Caco-2 (cell line): ENCODE results near the gene CNPY4. TPM values are rescaled to one million over a fixed set of nuclear protein-coding genes. Genes with fewer than 3 reads are reported as not detected.

Experiments
- BruUV-seq: library from RNA; stranded (reverse); fragments of 400-500 nt; replicated peaks from 2 replicates; lab custom pipeline; 2021; lab: Mats Ljungman, UMichigan
- CTCF ChIA-PET: fragments of 300-600 bp; sonication (Branson Sonifier 250); formaldehyde crosslinking; loops from one replicate; lab custom pipeline; 2022; ENCODE audit warnings: antibody characterized with exemption; lab: Charles Lee
- POLR2A ChIA-PET: fragments of 300-600 bp; sonication (Branson Sonifier 250); formaldehyde crosslinking; loops from one replicate; lab custom pipeline; 2022; ENCODE audit warnings: antibody characterized with exemption; lab: Charles Lee
- DNase-seq, 2 experiments: peaks; one replicate each; pipeline versions ENCODE4 v3.0.0 to v3.0.0-alpha.2; 2020 to 2022
- H3K27me3 ChIP-seq: replicated peaks from 2 replicates; pipeline ENCODE4 v1.6.0; 2011; ENCODE audit warnings: low read length; ENCODE audit not compliant: control insufficient read depth, insufficient read depth
- H3K36me3 ChIP-seq: 2 replicates; pipeline ENCODE4 v1.5.1; 2011; ENCODE audit warnings: low read length; ENCODE audit not compliant: control insufficient read depth, insufficient read depth
- H3K4me1 ChIP-seq: fragments of 250-450 bp; sonication (Bioruptor Pico); 2 replicates; pipeline ENCODE4 v1.5.1; 2020; ENCODE audit warnings: mild to moderate bottlenecking
- H3K4me3 ChIP-seq: 2 replicates; pipeline ENCODE4 v1.5.1; 2011; ENCODE audit warnings: low read depth, mild to moderate bottlenecking, control low read depth, low read length
- H3K9me3 ChIP-seq: fragments of 250-450 bp; sonication (Bioruptor Pico); 2 replicates; pipeline ENCODE4 v1.5.1; 2020; ENCODE audit warnings: mild to moderate bottlenecking, moderate library complexity
- H3K27ac Mint-ChIP-seq: one replicate; pipeline ENCODE4 v1.8.0; 2022; ENCODE audit warnings: mixed read lengths; ENCODE audit not compliant: unreplicated experiment
- H3K27me3 Mint-ChIP-seq: one replicate; pipeline ENCODE4 v1.8.0; 2022; ENCODE audit warnings: mixed read lengths; ENCODE audit not compliant: insufficient read depth, unreplicated experiment
- H3K36me3 Mint-ChIP-seq: one replicate; pipeline ENCODE4 v1.8.0; 2022; ENCODE audit warnings: mild to moderate bottlenecking, mixed read lengths; ENCODE audit not compliant: insufficient read depth, unreplicated experiment
- H3K4me1 Mint-ChIP-seq: one replicate; pipeline ENCODE4 v1.8.0; 2022; ENCODE audit warnings: low read depth, mixed read lengths; ENCODE audit not compliant: unreplicated experiment
- H3K4me3 Mint-ChIP-seq: one replicate; pipeline ENCODE4 v1.8.0; 2022; ENCODE audit warnings: mild to moderate bottlenecking, moderate library complexity, mixed read lengths; ENCODE audit not compliant: unreplicated experiment
- H3K9me3 Mint-ChIP-seq: one replicate; pipeline ENCODE4 v1.8.0; 2022; ENCODE audit warnings: mixed read lengths; ENCODE audit not compliant: unreplicated experiment
- CTCF ChIP-seq, 2 experiments: fragments of 200-600 bp in 1 of 2; IDR thresholded peaks; 1 replicate in 1 of 2; 2 replicates in 1 of 2; pipeline versions ENCODE4 v1.5.1 to v1.8.0; 2011 to 2022; ENCODE audit warnings: antibody characterized with exemption in 1 of 2, control low read depth in 1 of 2, inconsistent platforms in 1 of 2, low read depth in 1 of 2, low read length in 1 of 2, mild to moderate bottlenecking in 1 of 2, moderate library complexity in 1 of 2; ENCODE audit not compliant: insufficient read depth in 1 of 2, severe bottlenecking in 1 of 2, unreplicated experiment in 1 of 2
- intact Hi-C: fragments of 100-400 bp; cut with micrococcal nuclease; formaldehyde crosslinking; loops from one replicate; pipeline ENCODE4 v1.10.0; 2022; ENCODE audit not compliant: unreplicated experiment
- total RNA-seq: library from RNA; stranded (reverse); gene quantifications from 2 replicates; pipeline ENCODE4 v1.2.3, GENCODE V29; 2022

Gene CNPY4
- total RNA-seq, 1 experiment from 2014 or later, result 10.1 TPM

DNA sequence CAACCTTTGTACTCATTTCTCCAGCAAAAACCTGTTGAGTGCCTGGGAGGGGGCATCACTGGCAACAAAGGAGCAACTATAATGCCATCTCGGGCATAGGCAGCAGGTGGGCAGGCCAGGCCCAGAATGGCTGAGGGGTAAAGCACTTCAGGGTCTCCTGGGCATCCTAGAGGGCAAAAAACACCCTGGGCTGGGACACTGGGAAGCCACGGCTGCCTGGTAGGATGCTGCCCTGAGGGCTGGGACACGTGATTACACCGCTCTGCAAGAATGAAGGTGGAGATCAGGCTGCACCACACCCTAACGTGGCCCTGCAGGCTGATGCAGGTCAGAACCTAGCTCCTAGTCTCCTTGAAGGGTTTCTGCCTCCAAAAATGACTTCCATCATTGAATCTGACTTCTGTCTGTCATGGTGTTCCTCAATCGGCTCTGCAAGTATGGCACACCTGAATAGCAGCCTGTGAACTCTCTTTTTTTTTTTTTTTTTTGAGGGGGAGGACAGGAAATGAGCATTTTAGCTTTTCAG, 43.6 kb downstream of the CNPY4 start:
- peaks cover 22% of the 10 kb centered on the region for H3K36me3 Mint-ChIP-seq
- no peaks in the 10 kb centered on the region for H3K9me3 Mint-ChIP-seq
- peaks cover 30% of the 10 kb centered on the region for H3K4me1 Mint-ChIP-seq
- TF ChIP-seq CTCF (IDR thresholded peaks at IDR 0.05; ENCODE audit: insufficient read depth in 1 of 2, low read depth in 1 of 2, low read length in 1 of 2, severe bottlenecking in 1 of 2, unreplicated experiment in 1 of 2), result no peak
- CTCF ChIA-PET, result interaction anchor here (0.7 to 1.1 kb wide), 4 partner anchors 14 to 210 kb away, joined by 3 to 4 read pairs (median 4); partner anchors contain the start of gene GPC2
- H3K4me3 ChIP-seq, result no peak overlapping the region
- peak; percentile 64 to 79 for DNase-seq
- peaks cover 26% of the 10 kb centered on the region for H3K4me1 ChIP-seq
- no TSS peak for BruUV-seq
- H3K27ac Mint-ChIP-seq, result no peak overlapping the region
- no peaks in the 10 kb centered on the region for H3K9me3 ChIP-seq
- H3K27me3 Mint-ChIP-seq, result no peaks in the 10 kb centered on the region
- no peaks in the 10 kb centered on the region for H3K36me3 ChIP-seq
- POLR2A ChIA-PET, result interaction anchor here (0.6 to 1.0 kb wide), 3 partner anchors 10 to 80 kb away, joined by 3 read pairs; partner anchors contain the start of gene LAMTOR4
- H3K27me3 ChIP-seq, result no peaks in the 10 kb centered on the region
- intact Hi-C loops, result no loop called here
- H3K4me3 Mint-ChIP-seq, result no peak overlapping the region

DNA sequence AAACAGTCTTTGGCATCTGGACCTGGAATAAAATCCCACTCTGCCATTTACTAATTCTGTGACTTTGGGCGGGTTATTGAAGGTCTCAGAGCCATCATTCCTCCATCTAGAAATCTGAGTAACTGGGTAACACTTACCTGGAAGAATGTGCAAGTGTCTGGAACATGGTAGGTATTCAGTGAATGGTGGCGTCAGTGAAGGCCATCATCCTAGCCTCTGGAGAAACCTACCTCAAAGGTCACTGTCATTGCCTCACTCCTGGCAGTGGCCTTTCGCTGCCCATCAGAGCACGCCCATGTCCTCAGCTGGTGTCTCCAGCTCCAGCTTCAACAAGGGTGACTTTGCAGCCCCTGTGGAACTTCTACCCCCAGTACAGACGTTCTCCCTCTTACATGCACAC, 44.4 kb downstream of the CNPY4 start:
- CTCF ChIA-PET, result interaction anchor here (0.7 to 1.1 kb wide), 3 partner anchors 13 to 130 kb away, joined by 3 to 4 read pairs (median 3); partner anchors contain the start of gene GPC2
- Mint-ChIP-seq H3K27me3 (no peaks in the 10 kb centered on the region), H3K9me3 (no peaks in the 10 kb centered on the region)

More for the DNA sequence above, 44.4 kb downstream of the CNPY4 start:
- Histone ChIP-seq H3K9me3 (no peaks in the 10 kb centered on the region), H3K4me3 (no peak overlapping the region), H3K27me3 (no peaks in the 10 kb centered on the region), H3K36me3 (no peaks in the 10 kb centered on the region), H3K4me1 (peaks cover 32% of the 10 kb centered on the region)
- POLR2A ChIA-PET, result no interaction called here
- BruUV-seq, result no TSS peak
- Mint-ChIP-seq H3K4me3 (no peak overlapping the region), H3K4me1 (peaks cover 37% of the 10 kb centered on the region), H3K36me3 (peaks cover 15% of the 10 kb centered on the region), H3K27ac (no peak overlapping the region)
- no peak for TF ChIP-seq CTCF (IDR thresholded peaks at IDR 0.05; ENCODE audit: insufficient read depth in 1 of 2, low read depth in 1 of 2, low read length in 1 of 2, severe bottlenecking in 1 of 2, unreplicated experiment in 1 of 2)
- intact Hi-C loops, result no loop called here
- no peak for DNase-seq
